Measurements from ENCODE around the gene SMIM7.

GRCh38 chr19:16698914-16699313, 39.0 kb upstream of the SMIM7 start:
- TF ChIP-seq POLR2A (IDR thresholded peaks at IDR 0.05; ENCODE audit: low read length) (no peak), GATA1 (IDR thresholded peaks at IDR 0.05; ENCODE audit: low read depth, low read length) (no peak)
